Osteoblast (primary cell): Measurements from ENCODE around the gene ATP11A. TPM values are rescaled to one million over a fixed set of nuclear protein-coding genes. Genes with fewer than 3 reads are reported as not detected.

Source experiments
- DNase-seq: peaks from one replicate; pipeline ENCODE4 v3.0.0; 2011; ENCODE audit warnings: low spot score, mixed read lengths; ENCODE audit not compliant: insufficient read length; ENCODE audit errors: missing footprints
- H2AFZ ChIP-seq: 2 replicates; pipeline ENCODE4 v1.6.0; 2011; ENCODE audit warnings: mild to moderate bottlenecking, low read length
- H3K27ac ChIP-seq: 2 replicates; pipeline ENCODE4 v1.5.1; 2011; ENCODE audit warnings: mild to moderate bottlenecking, low read depth, low read length, moderate library complexity
- H3K27me3 ChIP-seq: 2 replicates; pipeline ENCODE4 v1.6.0; 2012; ENCODE audit warnings: mild to moderate bottlenecking, control low read depth, inconsistent platforms, low read length, moderate library complexity; ENCODE audit not compliant: insufficient read depth
- H3K36me3 ChIP-seq: 2 replicates; pipeline ENCODE4 v1.5.1; 2011; ENCODE audit warnings: mild to moderate bottlenecking, low read length, control low read depth, moderate library complexity; ENCODE audit not compliant: insufficient read depth
- H3K4me1 ChIP-seq: 2 replicates; pipeline ENCODE4 v1.5.1; 2011; ENCODE audit warnings: mild to moderate bottlenecking, low read length, control low read depth, moderate library complexity; ENCODE audit not compliant: insufficient read depth
- H3K4me2 ChIP-seq: 2 replicates; pipeline ENCODE4 v1.6.0; 2011; ENCODE audit warnings: mild to moderate bottlenecking, low read length; ENCODE audit not compliant: insufficient read depth
- H3K4me3 ChIP-seq: fragments of 200-600 bp; sonication (generic); 3 replicates; pipeline ENCODE4 v1.5.1; 2012; ENCODE audit warnings: mild to moderate bottlenecking, low read length, inconsistent platforms; ENCODE audit not compliant: insufficient read depth
- H3K79me2 ChIP-seq: 2 replicates; pipeline ENCODE4 v1.6.0; 2012; ENCODE audit warnings: mild to moderate bottlenecking, low read length, control low read depth, inconsistent platforms; ENCODE audit not compliant: insufficient read depth
- H3K9me3 ChIP-seq: 2 replicates; pipeline ENCODE4 v1.5.1; 2011; ENCODE audit warnings: low read depth, low read length, control low read depth
- H4K20me1 ChIP-seq: 2 replicates; pipeline ENCODE4 v1.6.0; 2012; ENCODE audit warnings: mild to moderate bottlenecking, low read length, control low read depth; ENCODE audit not compliant: insufficient read depth
- CTCF ChIP-seq: IDR thresholded peaks from 2 replicates; pipeline ENCODE4 v1.5.1; 2011; ENCODE audit warnings: mild to moderate bottlenecking, low read depth, low read length, moderate library complexity; ENCODE audit errors: extremely low read depth
- total RNA-seq: library from RNA; depleted of rRNA; stranded (reverse); fragments of >200 nt; gene quantifications from 2 replicates; pipeline ENCODE4 v1.2.3, GENCODE V29; 2012

ATP11A gene
- total RNA-seq, 1 donor, result 7.6 TPM

GRCh38 chr13:112697756-112698655, 8.2 kb downstream of the ATP11A start:
- H3K4me2 ChIP-seq, result no peak overlapping the region
- H4K20me1 ChIP-seq, result peaks cover 6% of the 10 kb centered on the region
- H3K36me3 ChIP-seq, result no peaks in the 10 kb centered on the region
- peaks cover 3% of the 10 kb centered on the region for H3K4me1 ChIP-seq
- no peak overlapping the region for H3K4me3 ChIP-seq
- no peak overlapping the region for H3K27ac ChIP-seq
- peak; percentile 81 for DNase-seq
- TF ChIP-seq CTCF, result no peak
- no peak overlapping the region for H2AFZ ChIP-seq
- peaks cover 7% of the 10 kb centered on the region for H3K79me2 ChIP-seq
- H3K9me3 ChIP-seq, result no peaks in the 10 kb centered on the region
- H3K27me3 ChIP-seq, result no peaks in the 10 kb centered on the region

GRCh38 chr13:112699322-112699918, 9.6 kb downstream of the ATP11A start:
- no peak overlapping the region for H3K4me3 ChIP-seq
- peaks cover 7% of the 10 kb centered on the region for H4K20me1 ChIP-seq
- H3K27ac ChIP-seq, result no peak overlapping the region
- peak; percentile 81 for DNase-seq
- H3K27me3 ChIP-seq, result no peaks in the 10 kb centered on the region
- H3K9me3 ChIP-seq, result no peaks in the 10 kb centered on the region
- no peaks in the 10 kb centered on the region for H3K4me1 ChIP-seq
- H2AFZ ChIP-seq, result no peak overlapping the region
- TF ChIP-seq CTCF, result no peak
- no peak overlapping the region for H3K4me2 ChIP-seq
- peaks cover 2% of the 10 kb centered on the region for H3K79me2 ChIP-seq
- no peaks in the 10 kb centered on the region for H3K36me3 ChIP-seq

GRCh38 chr13:112700291-112701060, 10.6 kb downstream of the ATP11A start:
- Histone ChIP-seq H3K4me3 (no peak overlapping the region), H4K20me1 (peaks cover 15% of the 10 kb centered on the region), H3K4me1 (no peaks in the 10 kb centered on the region), H2AFZ (no peak overlapping the region), H3K27ac (no peak overlapping the region), H3K4me2 (no peak overlapping the region), H3K9me3 (no peaks in the 10 kb centered on the region), H3K36me3 (no peaks in the 10 kb centered on the region), H3K27me3 (no peaks in the 10 kb centered on the region), H3K79me2 (peaks cover 4% of the 10 kb centered on the region)
- DNase-seq, result peak; percentile 68
- TF ChIP-seq CTCF, result no peak
